GM18868 (cell line): ENCODE results near the gene AGO3.
"Not testable (repeated sequence)": the region's sequence is repeated elsewhere in the genome, so short reads cannot be mapped to it uniquely, and the experiment has no call there.

Experiments used
- ATAC-seq: cut with Tn5 transposase; IDR thresholded peaks from one replicate; pipeline ENCODE4 v1.9.1; 2021; ENCODE audit warnings: mild to moderate bottlenecking, moderate library complexity; ENCODE audit not compliant: unreplicated experiment

The AGO3 gene

GRCh38 chr1:35924838-35925237, 6.1 kb upstream of the AGO3 start:
- ATAC-seq: no peak

GRCh38 chr1:35925741-35926140, 5.2 kb upstream of the AGO3 start:
- ATAC-seq: no peak

- no peak for ATAC-seq
Measured at GRCh38 chr1:35927472-35927871, 3.4 kb upstream of the AGO3 start.

GRCh38 chr1:35929730-35930592, 944 bp upstream of the AGO3 start:
- no peak for ATAC-seq

GRCh38 chr1:35931446-35932157, 697 bp downstream of the AGO3 start:
- no peak for ATAC-seq

- no peak for ATAC-seq
Measured at GRCh38 chr1:35932158-35932636, 1.3 kb downstream of the AGO3 start.

- no peak for ATAC-seq
Measured at GRCh38 chr1:35932941-35933340, 2.0 kb downstream of the AGO3 start.

- no peak for ATAC-seq
Measured at GRCh38 chr1:35935442-35936388, 4.8 kb downstream of the AGO3 start.

- ATAC-seq: no peak
Measured at GRCh38 chr1:35936838-35937237, 5.9 kb downstream of the AGO3 start.

- no peak for ATAC-seq
Measured at GRCh38 chr1:35939484-35939883, 8.6 kb downstream of the AGO3 start.

GRCh38 chr1:35945327-35945726, 14.4 kb downstream of the AGO3 start:
- no peak for ATAC-seq

- no peak for ATAC-seq
Measured at GRCh38 chr1:35947547-35947946, 16.6 kb downstream of the AGO3 start.

- ATAC-seq: no peak
Measured at GRCh38 chr1:35958558-35958957, 27.7 kb downstream of the AGO3 start.

GRCh38 chr1:35959304-35959703, 28.4 kb downstream of the AGO3 start:
- ATAC-seq: no peak

GRCh38 chr1:35962952-35963351, 32.0 kb downstream of the AGO3 start:
- ATAC-seq: no peak

- ATAC-seq: not testable (repeated sequence)
Measured at GRCh38 chr1:35964277-35964676, 33.4 kb downstream of the AGO3 start.

GRCh38 chr1:35968396-35968795, 37.5 kb downstream of the AGO3 start:
- no peak for ATAC-seq

- ATAC-seq: no peak
Measured at GRCh38 chr1:35971601-35972000, 40.7 kb downstream of the AGO3 start.

- ATAC-seq: not testable (repeated sequence)
Measured at GRCh38 chr1:35972631-35973030, 41.7 kb downstream of the AGO3 start.

GRCh38 chr1:35980090-35980489, 49.2 kb downstream of the AGO3 start:
- ATAC-seq: no peak

GRCh38 chr1:35988237-35988636, 57.3 kb downstream of the AGO3 start:
- ATAC-seq: no peak
